HUES6 (cell line): ENCODE results near the gene TATDN2.

Source experiments
- H3K27ac ChIP-seq: 2 replicates; pipeline ENCODE4 v1.7.0; 2013; ENCODE audit warnings: low read depth, mild to moderate bottlenecking, low read length, inconsistent platforms
- H3K27me3 ChIP-seq: 2 replicates; pipeline ENCODE4 v1.6.1; 2013; ENCODE audit warnings: low read length; ENCODE audit not compliant: control insufficient read depth, insufficient read depth
- H3K36me3 ChIP-seq: 2 replicates; pipeline ENCODE4 v1.6.1; 2013; ENCODE audit warnings: low read length; ENCODE audit not compliant: control insufficient read depth, insufficient read depth
- H3K4me1 ChIP-seq: 2 replicates; pipeline ENCODE4 v1.6.1; 2013; ENCODE audit warnings: low read length; ENCODE audit not compliant: control insufficient read depth, insufficient read depth
- H3K4me3 ChIP-seq: 2 replicates; pipeline ENCODE4 v1.5.1; 2013; ENCODE audit warnings: low read depth, low read length
- H3K9ac ChIP-seq: one replicate; pipeline ENCODE4 v1.6.1; 2013; ENCODE audit warnings: mild to moderate bottlenecking, low read length
- H3K9me3 ChIP-seq: 2 replicates; pipeline ENCODE4 v1.6.1; 2013; ENCODE audit warnings: low read depth, low read length; ENCODE audit not compliant: control insufficient read depth, insufficient read depth

Gene TATDN2, protein sequence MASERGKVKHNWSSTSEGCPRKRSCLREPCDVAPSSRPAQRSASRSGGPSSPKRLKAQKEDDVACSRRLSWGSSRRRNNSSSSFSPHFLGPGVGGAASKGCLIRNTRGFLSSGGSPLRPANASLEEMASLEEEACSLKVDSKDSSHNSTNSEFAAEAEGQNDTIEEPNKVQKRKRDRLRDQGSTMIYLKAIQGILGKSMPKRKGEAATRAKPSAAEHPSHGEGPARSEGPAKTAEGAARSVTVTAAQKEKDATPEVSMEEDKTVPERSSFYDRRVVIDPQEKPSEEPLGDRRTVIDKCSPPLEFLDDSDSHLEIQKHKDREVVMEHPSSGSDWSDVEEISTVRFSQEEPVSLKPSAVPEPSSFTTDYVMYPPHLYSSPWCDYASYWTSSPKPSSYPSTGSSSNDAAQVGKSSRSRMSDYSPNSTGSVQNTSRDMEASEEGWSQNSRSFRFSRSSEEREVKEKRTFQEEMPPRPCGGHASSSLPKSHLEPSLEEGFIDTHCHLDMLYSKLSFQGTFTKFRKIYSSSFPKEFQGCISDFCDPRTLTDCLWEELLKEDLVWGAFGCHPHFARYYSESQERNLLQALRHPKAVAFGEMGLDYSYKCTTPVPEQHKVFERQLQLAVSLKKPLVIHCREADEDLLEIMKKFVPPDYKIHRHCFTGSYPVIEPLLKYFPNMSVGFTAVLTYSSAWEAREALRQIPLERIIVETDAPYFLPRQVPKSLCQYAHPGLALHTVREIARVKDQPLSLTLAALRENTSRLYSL

GRCh38 chr3:10248184-10248983 lies at the start of gene TATDN2:
TATDN2 (plus strand) TSS chr3:10248459; CDS start chr3:10249201, 742 bp downstream.
- Histone ChIP-seq H3K27ac (peak within 1 kb of the TSS; percentile 5; the same call in 1 of the 2 replicates), H3K4me3 (peak within 1 kb of the TSS; percentile 85), H3K36me3 (peaks cover 11% of the 10 kb centered on the region)

GRCh38 chr3:10198761-10199649 lies 49.3 kb upstream of the TATDN2 start:
- H3K4me1 ChIP-seq: peaks cover 6% of the 10 kb centered on the region; the same call in 1 of the 2 replicates
- no peak overlapping the region for H3K9ac ChIP-seq

More at GRCh38 chr3:10248184-10248983, at the start of gene TATDN2:
- no peaks in the 10 kb centered on the region for H3K27me3 ChIP-seq
- H3K4me1 ChIP-seq: peaks cover 11% of the 10 kb centered on the region; the same call in 1 of the 2 replicates
- H3K9ac ChIP-seq: peak within 1 kb of the TSS; percentile 92
- H3K9me3 ChIP-seq: peaks cover 27% of the 10 kb centered on the region

DNA sequence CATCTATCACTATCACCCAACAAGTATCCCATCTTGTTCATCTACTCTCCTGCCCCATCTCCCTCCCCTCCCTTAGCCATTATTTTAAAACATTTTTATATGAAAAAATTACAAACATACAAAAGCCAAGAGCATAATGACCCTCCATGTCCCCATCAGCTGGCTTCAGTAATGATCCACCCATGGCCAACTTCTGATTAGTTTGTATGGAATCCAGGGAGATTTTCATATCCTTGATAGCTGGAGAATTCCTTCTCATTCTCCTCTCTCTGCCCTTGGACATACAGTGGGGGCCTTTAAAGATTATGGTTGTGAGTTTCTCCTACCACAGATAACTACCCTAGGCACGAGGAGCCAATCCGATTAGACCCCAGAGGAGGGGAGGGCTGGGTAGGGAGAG lies 43.3 kb upstream of the TATDN2 start:
- no peaks in the 10 kb centered on the region for H3K4me1 ChIP-seq
- no peak overlapping the region for H3K9ac ChIP-seq
- no peaks in the 10 kb centered on the region for H3K36me3 ChIP-seq
- H3K27me3 ChIP-seq: no peaks in the 10 kb centered on the region
- H3K9me3 ChIP-seq: no peaks in the 10 kb centered on the region
- no peak overlapping the region for H3K4me3 ChIP-seq
- H3K27ac ChIP-seq: no peak overlapping the region

More at GRCh38 chr3:10198761-10199649, 49.3 kb upstream of the TATDN2 start:
- H3K27ac ChIP-seq: no peak overlapping the region
- no peak overlapping the region for H3K4me3 ChIP-seq
- no peaks in the 10 kb centered on the region for H3K9me3 ChIP-seq
- no peaks in the 10 kb centered on the region for H3K27me3 ChIP-seq
- no peaks in the 10 kb centered on the region for H3K36me3 ChIP-seq

DNA sequence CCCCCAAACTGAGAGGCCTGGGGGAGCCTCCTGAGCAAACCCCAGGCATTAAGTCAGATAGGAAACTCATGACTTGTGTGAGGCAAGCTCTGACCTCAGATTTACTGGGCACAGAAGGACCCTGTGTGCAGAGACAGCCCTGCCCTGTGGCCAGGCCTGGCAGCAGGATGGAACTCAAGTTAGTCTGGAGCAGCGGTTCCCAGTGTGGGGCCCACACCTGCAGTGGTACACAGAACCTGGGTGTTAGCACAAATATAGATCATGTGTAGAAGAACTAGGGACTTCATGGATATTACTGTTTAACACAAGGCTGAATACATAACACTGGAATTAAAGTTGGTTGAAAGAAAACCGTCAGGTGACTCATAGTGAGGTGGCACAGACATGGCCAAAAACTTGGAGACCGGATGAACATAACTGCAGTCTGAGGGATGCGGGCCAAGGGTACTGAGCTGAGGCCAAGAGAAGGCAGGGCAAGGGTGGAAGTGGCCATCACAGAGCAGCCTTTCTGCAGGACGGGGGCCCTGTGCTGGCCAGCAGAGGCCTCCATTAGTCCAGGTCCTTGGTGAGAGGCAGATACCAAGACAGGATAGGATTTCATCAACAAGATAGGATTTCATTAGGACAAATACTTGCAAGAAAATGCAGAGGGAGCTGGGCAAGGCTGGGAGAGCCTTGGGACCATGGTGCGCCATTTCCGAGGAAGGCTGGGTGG lies 42.7 kb upstream of the TATDN2 start:
- Histone ChIP-seq H3K4me3 (no peak overlapping the region), H3K36me3 (no peaks in the 10 kb centered on the region), H3K27ac (no peak overlapping the region), H3K4me1 (no peaks in the 10 kb centered on the region), H3K9ac (no peak overlapping the region), H3K27me3 (no peaks in the 10 kb centered on the region), H3K9me3 (no peaks in the 10 kb centered on the region)

- no peaks in the 10 kb centered on the region for H3K9me3 ChIP-seq
- H3K36me3 ChIP-seq: no peaks in the 10 kb centered on the region
- H3K4me1 ChIP-seq: no peaks in the 10 kb centered on the region
- no peak overlapping the region for H3K27ac ChIP-seq
- H3K9ac ChIP-seq: no peak overlapping the region
- no peak overlapping the region for H3K4me3 ChIP-seq
- H3K27me3 ChIP-seq: no peaks in the 10 kb centered on the region
Measured at GRCh38 chr3:10206166-10206511, 42.1 kb upstream of the TATDN2 start.

DNA sequence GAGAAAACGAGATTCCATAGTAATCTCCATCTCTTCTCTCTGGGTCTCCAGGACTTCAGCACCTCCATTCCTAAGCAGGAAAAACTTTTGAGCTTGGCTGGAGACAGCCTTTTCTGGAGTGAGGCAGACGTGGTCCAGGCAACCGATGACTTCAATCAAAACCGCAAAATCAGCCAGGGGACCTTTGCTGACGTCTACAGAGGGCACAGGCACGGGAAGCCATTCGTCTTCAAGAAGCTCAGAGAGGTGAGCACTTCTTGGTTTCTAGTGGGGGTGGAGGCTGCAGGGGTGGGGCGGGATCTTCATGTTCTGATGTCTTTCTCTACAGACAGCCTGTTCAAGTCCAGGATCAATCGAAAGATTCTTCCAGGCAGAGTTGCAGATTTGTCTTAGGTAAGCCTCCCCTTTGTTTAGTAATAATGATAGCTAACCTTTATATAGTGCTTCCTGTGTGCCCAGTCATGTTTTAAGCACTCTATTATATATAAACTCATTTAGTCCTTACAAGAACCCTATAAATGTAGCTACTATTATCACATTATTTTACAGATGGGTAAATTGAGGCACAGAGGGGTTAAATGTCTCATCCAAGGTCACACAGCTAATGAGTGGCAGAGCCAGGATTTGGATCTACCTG lies 35.0 kb upstream of the TATDN2 start:
- no peaks in the 10 kb centered on the region for H3K4me1 ChIP-seq
- no peak overlapping the region for H3K9ac ChIP-seq
- no peaks in the 10 kb centered on the region for H3K27me3 ChIP-seq
- peaks cover 9% of the 10 kb centered on the region; the same call in 1 of the 2 replicates for H3K9me3 ChIP-seq
- no peak overlapping the region for H3K4me3 ChIP-seq
- H3K27ac ChIP-seq: no peak overlapping the region
- H3K36me3 ChIP-seq: no peaks in the 10 kb centered on the region

DNA sequence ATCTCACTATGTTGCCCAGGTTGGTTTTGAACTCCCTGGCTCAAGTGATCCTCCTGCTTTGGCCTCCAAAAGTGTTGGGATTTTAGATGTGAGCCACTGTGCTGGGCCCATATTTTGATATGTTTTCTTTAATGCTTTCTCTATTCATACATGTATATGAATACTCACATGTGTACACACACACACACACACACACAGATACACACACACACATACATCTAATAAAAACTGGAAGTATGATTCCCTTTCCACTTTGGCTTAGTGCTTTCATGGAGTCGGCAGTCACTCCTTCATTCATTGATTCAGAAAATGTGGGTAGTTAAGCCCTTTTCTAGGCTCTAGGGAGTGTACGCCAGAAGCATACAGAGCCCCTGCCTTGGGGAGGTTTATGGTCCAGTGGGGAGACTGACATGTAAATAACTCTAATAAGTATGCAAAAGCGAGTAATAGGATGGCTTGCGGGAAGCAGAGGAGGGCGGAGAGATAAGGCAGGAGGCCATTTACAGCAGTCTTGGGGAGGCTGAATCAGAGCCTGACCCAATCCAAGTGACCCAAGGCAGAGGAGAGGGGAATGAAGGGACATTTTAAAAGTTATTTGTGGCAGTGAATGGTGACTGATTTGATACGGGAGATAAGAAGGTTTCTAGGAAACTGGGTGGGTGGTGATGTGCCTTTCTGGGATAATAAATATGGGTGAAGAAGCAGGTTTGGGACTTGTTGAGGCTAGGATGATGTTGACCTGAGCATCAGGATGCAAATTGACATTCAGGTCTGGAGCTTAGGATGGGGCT lies 32.5 kb upstream of the TATDN2 start:
- Histone ChIP-seq H3K9me3 (peaks cover 9% of the 10 kb centered on the region; the same call in 1 of the 2 replicates), H3K4me1 (no peaks in the 10 kb centered on the region), H3K36me3 (no peaks in the 10 kb centered on the region), H3K27ac (no peak overlapping the region), H3K4me3 (no peak overlapping the region), H3K27me3 (no peaks in the 10 kb centered on the region), H3K9ac (no peak overlapping the region)

DNA sequence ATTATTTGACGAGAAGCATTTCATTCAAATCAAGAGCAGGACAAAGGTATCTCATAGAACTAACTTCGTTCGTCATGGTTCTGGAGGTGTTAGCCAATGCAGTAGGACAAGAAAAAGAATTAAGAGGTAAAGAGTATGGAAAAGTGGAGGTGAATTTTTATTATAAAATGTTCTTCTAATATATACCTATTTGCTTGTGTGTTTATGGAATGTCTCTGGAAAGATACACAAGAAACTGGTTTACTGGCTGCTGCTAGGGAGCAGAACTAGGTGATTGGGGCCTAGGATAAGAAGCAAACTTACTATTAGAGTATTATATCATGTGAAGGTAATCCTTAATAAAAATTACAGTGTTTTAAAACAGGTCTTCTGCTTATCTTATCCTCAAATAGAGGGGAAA lies 30.9 kb upstream of the TATDN2 start:
- Histone ChIP-seq H3K4me3 (no peak overlapping the region), H3K9me3 (peaks cover 9% of the 10 kb centered on the region; the same call in 1 of the 2 replicates), H3K27me3 (no peaks in the 10 kb centered on the region), H3K9ac (no peak overlapping the region), H3K27ac (no peak overlapping the region), H3K4me1 (no peaks in the 10 kb centered on the region), H3K36me3 (no peaks in the 10 kb centered on the region)

DNA sequence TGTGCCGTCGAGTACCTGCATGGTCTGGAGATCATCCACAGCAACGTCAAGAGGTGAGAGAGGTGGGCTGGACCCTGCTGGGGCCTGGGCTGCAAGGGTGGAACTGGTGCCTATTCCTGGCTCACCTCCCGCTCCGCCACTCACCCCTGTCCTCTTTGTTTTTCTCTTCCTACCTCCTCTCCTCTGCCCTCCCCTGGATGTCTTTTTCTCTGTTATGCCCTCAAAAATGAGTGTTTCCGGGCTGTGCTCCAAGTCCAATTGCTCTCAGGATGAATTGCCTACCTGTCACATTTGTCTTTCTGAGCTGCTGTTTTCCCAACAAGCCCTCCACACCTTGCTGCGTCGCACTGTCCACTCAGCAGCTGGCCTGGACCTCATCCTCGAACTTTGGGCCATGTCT lies 28.5 kb upstream of the TATDN2 start:
- Histone ChIP-seq H3K27ac (no peak overlapping the region), H3K4me1 (no peaks in the 10 kb centered on the region), H3K36me3 (no peaks in the 10 kb centered on the region), H3K9ac (no peak overlapping the region), H3K4me3 (no peak overlapping the region), H3K9me3 (peaks cover 9% of the 10 kb centered on the region; the same call in 1 of the 2 replicates), H3K27me3 (no peaks in the 10 kb centered on the region)
